GM19240 (cell line): ENCODE data around the gene ZNF112.
A peak's percentile ranks its signal among the peaks of the same experiment; 100 is the strongest.
"Not testable (repeated sequence)": the region's sequence is repeated elsewhere in the genome, so short reads cannot be mapped to it uniquely, and the experiment has no call there.

Experiments
- DNase-seq: peaks from one replicate; pipeline ENCODE4 v3.0.0; 2011; ENCODE audit warnings: low spot score; ENCODE audit not compliant: insufficient read length

The ZNF112 gene

DNA sequence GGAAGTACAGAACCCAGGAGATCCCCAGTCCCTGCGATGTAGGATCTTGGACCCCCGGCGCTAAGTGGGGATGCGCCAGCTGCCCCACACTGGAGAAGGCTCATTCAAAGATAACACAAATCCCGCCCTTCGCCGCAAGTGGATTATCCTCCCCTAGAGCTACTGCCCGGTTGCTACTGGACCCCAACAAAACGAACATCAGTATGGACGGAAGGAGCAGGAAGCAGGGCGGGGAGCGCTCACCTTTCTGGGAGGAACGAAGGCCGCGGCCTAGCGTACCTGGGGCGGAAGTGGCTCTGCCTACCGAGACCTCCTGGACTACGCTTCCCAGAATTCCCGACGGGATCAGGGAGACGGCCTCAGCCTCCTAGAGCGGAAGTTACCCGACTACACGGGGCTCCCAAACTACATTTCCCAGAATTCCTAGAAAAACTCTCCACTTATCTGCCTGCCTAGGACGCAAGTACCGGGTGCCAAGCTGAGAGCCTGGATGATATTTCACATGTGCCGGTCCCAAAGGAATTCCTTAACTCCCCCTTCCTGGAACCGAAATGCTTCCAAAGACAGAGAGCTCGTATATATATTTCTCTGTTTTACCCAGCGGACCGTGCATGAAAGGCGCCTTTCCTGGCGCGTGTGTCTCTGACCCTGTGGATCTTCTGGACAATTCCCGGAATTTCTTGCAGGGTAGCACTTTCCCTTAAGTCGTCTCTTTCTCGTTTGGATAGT, at the start of gene ZNF112:
ZNF112 (minus strand) TSS at position 298 of the 729 bp plus-strand sequence. CDS start 16,141 bp downstream, outside the sequence.
- DNase-seq: no peak

DNA sequence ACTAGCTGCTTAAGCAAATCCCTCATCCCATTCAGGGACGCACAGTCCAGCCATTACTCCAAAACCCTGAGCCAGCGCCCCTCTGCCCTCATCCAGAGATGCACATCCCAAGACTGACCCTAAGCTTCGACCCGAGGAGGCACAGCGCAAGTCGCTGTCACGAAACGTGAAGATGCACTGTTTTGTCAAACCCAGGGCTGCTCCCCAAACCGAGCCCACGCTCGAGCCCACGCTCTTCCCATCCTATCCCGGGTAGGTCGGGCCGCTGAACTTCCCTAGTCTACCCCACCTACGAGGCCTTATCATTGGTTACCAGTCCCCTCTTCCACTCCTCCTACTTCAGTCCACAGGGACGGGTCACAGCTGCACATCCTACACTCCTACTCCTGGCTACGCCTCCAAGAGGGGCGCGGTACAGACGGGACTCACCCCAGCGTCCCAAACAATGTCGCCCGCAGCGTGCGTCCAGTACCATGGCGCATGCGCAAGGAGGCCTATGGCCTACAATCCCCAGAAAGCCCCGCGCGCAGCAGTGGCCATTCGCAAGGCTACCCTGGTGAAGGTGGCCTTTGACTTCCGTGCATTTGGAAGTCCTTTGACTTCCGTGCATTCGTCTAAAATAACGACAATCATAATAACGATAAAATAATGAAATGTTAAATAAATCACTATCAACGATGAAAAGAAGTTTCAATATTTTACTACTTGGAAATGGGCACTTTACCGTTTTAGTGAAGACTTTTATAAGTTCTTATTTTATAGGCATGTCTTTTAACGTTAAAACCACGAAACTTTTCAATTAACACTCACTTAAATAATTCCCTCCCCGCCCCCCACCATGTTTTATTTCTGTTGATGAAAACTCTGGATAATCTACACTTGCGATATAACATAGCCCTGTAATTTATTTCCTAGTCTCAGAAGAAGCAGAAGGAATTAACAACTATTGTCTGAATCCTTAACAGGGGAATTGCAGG, 44.9 kb upstream of the ZNF112 start, which contains the start of gene ZNF285:
ZNF285 (minus strand) TSS at position 470 of the 977 bp plus-strand sequence. CDS start 4,395 bp downstream, outside the sequence.
- DNase-seq: peak; percentile 76

GRCh38 chr19:44389268-44389667, 32.8 kb upstream of the ZNF112 start:
- DNase-seq: not testable (repeated sequence)

DNA sequence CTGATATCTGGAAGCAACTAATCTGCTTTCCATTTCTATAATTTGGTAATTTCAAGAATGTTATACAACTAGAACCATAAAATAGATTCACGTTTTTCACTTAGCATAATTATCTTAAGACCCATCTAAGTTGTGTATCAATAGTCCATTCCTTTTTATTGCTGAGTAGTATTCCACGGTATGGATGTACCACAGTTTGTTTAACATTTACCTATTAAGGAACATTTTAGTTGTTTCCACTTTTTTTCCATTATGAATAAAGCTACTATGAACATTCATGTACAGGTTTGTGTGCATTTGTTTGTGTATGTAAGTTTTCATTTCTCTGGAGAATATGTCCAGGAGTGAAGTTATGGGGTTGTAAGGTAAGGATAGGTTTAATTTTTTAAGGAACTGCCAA, 18.3 kb upstream of the ZNF112 start:
- DNase-seq: no peak

- DNase-seq: no peak
These were observed 15.5 kb upstream of the ZNF112 start for GRCh38 chr19:44371815-44372480.

DNA sequence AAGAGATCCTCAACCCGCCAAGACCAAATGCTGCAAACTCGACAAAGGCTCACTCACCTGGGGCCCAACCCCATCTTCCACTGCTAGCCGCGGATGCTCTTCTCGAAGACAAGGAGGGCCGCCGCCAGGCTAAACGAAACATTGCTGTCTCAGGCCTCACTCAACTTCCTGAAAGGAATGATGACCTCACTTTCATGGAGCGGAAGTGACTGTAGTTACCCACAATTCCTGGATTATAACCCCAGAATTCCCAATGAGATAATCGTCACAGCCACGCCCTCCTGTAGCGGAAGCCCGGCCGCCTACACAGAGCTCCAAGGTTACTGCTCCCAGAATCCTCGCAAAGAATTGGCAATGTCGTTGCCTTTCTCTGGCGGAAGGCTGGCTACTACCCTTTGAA, 10.5 kb upstream of the ZNF112 start:
- no peak for DNase-seq

DNA sequence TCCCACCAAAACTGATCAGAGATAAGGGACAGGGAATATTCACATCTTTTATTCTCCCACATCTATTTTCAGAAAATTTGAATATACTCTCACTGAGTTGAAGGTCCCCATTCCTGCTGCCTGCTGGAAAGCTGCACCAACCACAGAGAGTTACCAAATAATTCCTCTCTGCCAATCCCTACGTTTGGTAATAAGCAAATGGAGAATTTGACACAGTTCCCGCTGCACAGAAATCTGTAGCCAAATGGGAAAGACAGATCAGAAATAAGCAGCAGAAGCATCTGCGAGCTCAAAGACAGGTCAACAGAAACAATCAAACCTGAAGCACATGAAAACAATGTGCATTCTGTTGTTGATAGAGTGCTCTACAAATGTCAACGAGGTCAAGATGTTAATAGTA, 9.9 kb downstream of the ZNF112 start:
- DNase-seq: no peak

DNA sequence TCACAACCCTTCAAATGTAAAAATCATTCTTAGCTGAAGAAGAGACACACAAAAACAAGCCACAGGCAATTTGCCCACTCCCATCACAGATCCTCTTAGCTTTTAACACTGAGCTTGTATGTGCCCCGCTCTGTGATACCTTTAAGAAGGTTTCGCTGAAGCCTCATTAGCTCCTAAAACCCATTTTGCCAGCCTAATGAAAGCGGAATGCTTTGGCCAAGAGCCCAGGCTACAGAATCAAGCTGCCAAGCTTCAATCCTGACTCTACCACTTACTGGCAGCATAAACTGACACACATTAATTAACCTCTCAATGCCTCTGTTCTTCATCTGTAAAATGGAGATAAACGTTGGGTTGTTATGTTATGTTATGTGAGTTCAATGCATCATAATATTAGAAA, 10.5 kb downstream of the ZNF112 start:
- DNase-seq: no peak

DNA sequence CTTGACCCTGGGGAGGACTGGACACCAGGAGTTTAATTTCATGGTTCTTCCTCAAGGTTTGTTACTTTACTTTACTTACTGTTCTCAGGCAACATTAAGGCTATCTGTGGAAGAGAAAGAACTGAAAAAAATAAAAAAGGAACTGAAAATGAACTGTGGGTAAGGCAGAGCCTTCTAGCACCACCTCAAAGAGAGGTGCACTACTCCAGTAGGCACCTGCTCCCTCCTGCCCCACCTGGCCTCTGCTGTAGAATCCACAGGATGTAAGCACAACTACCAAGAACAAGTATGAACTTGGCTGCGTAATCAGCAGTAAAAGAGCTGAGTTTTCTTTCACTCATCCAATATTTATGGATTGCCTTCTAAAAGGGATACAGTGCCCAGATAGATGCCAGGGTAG, 12.2 kb downstream of the ZNF112 start:
- no peak for DNase-seq

GRCh38 chr19:44341794-44342193, 14.7 kb downstream of the ZNF112 start:
- no peak for DNase-seq

DNA sequence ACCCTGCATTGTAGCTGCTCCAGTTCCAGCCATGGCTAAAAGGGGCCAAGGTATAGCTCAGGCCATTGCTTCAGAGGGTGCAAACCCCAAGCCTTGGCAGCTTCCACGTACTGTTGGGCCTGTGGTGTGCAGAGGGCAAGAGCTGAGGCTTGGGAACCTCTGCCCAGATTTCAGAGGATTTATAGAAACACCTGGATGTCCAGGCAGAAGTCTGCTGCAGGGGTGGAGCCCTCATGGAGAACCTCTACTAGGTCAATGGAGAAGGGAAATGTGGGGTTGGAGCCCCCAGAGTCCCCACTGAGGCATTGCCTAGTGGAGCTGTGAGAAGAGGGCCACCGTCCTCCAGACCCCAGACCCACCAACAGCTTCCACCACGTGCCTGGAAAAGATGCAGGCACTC, 21.8 kb downstream of the ZNF112 start:
- DNase-seq: not testable (repeated sequence)

- DNase-seq: no peak
These were observed 24.3 kb downstream of the ZNF112 start for GRCh38 chr19:44332145-44332544.

DNA sequence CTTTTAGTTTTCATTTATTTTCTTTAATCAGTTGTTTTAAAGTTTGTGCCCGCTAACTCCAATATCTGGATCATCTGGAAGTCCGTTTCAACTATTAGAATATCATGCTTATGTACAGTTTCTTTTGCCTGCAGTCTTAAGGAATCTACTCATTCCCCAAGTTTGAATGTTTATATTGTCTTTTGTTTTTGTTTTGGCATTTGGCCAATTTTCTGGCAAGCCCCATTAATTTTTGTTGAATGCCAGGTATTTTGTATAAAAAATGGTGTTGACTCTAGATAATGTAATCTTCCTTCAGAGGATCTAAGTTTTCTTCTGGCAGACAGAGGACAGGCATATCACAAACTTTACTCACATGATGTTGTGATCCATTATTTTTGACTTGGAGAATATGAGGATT, 40.6 kb downstream of the ZNF112 start:
- DNase-seq: no peak

GRCh38 chr19:44313231-44313630, 43.2 kb downstream of the ZNF112 start:
- no peak for DNase-seq

DNA sequence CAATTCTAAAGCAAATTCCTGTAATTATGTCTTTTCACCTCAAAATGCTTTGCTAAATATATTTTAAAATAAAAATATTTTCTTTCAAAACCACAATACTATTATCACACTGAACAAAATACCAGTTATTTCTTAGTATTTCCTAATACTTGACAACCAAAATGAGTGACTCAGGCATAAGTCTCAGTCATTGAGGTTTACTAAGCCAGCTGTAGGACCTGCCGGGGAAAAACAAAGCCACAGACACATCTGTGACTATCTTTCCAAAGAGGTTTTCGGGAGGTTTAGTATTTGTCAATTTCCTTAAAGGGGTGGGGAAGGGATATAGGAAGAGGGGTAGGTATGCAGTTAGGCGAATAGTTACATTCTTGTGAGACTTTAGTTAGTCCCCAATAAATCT, 48.5 kb downstream of the ZNF112 start:
- no peak for DNase-seq

DNA sequence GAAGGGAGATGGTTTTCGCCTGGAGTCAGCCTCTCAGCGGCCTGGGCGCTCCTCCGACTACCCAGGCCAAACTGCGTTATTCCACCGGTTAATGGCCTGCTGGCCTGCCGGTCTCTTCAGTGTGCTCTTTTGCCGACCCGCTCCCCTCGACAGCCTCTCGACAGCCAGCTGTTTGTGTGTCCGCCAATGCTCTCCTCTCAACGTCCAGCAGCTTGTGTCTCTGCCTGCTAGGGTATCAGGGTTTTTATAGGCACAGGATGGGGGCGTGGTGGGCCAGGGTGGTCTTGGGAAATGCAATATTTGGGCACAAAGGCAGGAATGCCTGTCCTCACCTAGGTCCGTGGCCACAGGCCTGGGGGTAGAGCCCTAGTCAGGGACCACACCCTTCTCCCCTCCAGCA, 50.2 kb downstream of the ZNF112 start:
- DNase-seq: no peak

DNA sequence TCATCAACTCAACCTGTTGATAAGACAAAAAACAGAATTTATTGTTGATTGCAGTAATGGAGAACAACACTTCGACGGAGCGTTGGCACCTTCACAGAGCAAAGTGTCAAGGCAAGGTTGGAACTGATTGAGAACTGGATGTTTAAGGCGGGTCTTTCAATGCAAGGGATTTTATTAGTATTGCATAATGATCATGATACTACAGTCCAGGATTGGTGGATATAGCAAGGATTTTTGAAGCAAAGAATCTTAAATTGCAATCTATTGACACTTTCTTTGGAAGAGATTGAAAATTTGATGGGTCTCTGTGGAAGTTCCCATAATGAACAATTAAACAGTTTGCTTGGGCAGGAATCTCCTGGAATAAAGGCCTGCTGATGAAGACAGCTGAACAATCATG, 51.0 kb downstream of the ZNF112 start:
- DNase-seq: no peak

DNA sequence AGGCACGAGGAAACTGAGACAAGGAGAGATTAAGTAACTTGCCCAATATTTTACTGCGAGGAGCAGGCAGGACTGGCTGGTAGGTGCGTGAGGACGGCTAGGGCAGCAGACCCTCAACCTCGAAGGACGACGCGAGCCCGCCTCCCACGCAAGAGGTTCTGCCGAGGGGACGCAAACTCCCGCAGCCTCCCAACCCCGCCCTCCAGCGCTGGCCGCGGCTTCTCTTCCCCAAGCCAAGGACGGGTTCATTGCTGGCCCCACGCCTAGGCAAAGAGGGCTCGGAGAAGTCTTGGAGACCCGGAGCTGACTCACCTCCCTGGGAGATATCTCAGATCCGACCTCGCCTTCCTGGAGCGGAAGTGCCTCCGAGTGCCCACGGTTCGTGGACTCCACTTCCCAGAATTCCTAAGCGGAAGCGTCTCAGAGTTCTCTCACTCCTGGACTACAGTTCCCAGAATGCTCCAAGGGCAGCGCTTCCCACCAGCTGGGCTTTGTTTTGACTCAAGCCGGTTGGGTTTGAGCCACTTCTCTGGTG, 51.8 kb downstream of the ZNF112 start, which contains the start of gene ZNF235:
ZNF235 (minus strand) TSS at position 367 of the 535 bp plus-strand sequence. CDS start 1,621 bp downstream, outside the sequence.
- DNase-seq: peak; percentile 80

DNA sequence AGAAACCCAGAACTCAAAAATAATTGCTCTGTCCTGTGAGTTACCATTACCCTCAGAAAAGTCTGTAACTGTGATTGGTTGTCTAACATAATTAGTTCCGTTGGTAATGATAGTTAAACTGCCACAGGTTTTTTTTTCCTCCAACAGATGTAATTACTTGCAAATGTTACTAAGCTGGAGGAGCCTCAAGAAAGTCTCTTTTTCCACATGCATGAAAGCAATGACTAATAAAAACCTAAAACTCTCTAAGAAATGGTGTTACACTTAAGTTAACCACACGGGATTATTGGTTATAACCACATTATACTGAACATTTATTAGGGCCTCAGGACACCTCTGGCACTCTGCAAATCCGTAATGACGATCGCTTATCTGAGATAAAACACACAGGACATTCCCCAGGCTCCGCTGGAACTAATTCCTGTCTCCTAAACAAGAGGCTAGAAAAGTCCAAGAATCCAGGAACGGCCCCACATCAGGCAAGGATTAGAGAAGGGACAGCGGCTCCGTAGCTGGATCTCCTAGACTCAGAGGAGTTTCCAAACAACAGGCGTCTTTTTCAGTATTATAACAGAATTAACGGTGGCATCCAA, 52.4 kb downstream of the ZNF112 start:
- DNase-seq: no peak

- no peak for DNase-seq
These were observed 53.2 kb downstream of the ZNF112 start for GRCh38 chr19:44303320-44303719.

DNA sequence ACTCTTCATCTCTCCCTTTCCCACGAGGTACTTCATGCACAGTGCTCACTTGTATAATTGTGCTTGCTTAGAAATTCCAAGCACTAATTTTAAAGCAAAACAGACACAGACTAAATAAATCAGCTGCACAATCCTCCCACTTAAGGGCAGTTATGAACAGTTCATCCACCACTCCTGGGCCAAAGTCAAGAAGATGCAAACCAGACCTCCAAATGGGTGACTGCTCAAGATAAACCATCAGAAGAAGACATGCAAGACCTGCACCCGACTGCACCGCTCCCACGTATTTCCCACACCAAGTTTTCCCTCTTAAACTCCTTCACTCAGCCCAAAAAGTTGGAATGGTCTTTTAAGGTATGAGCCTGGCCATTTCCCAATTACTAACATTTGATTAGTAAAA, 71.5 kb downstream of the ZNF112 start:
- DNase-seq: no peak
